HCT116 (cell line): ENCODE results near the gene OR10AG1. TPM values are rescaled to one million over a fixed set of nuclear protein-coding genes. Genes with fewer than 3 reads are reported as not detected.

Experiments used
- ATAC-seq: fragments of 200-7000 bp; cut with Tn5 transposase; 2 replicates; pipeline ENCODE4 v1.9.1; 2020; ENCODE audit warnings: mild to moderate bottlenecking, moderate library complexity
- BruUV-seq: library from RNA; stranded (reverse); fragments of 400-500 nt; replicated peaks from 2 replicates; lab custom pipeline; 2021; lab: Mats Ljungman, UMichigan
- CTCF ChIA-PET: fragments of 300-600 bp; sonication (Branson Sonifier 250); formaldehyde crosslinking; loops from one replicate; lab custom pipeline; 2021; ENCODE audit warnings: antibody characterized with exemption; lab: Charles Lee
- POLR2A ChIA-PET: fragments of 300-600, 350-600 bp; sonication (Branson Sonifier 250); formaldehyde crosslinking; loops from one replicate; lab custom pipeline; 2021; ENCODE audit warnings: antibody characterized with exemption; lab: Charles Lee
- RAD21 ChIA-PET, 2 experiments: fragments of 300-600 bp; sonication (Branson Sonifier 250); formaldehyde crosslinking; loops; one replicate each; lab custom pipeline; 2023; ENCODE audit warnings: low total read pairs in 2 of 2; ENCODE audit not compliant: uncharacterized antibody in 2 of 2, unreplicated experiment in 2 of 2, low non-redundant PET in 1 of 2; lab: Charles Lee
- DNase-seq: peaks from one replicate; pipeline ENCODE4 v3.0.0-alpha.2; 2010; ENCODE audit warnings: low read depth, low spot score
- H2AFZ ChIP-seq: fragments of 200-600 bp; shearing (Covaris generic), sonication (generic); 2 replicates; pipeline ENCODE4 v1.6.1; 2017; ENCODE audit warnings: low read depth, mixed run types, mixed read lengths, antibody characterized with exemption, low read length; ENCODE audit not compliant: poor library complexity, severe bottlenecking
- H3K27ac ChIP-seq: 2 replicates; pipeline ENCODE4 v1.5.1; 2012; ENCODE audit warnings: low read depth, low read length
- H3K27me3 ChIP-seq: fragments of 200-600 bp; sonication (generic); 2 replicates; pipeline ENCODE4 v1.6.1; 2016; ENCODE audit warnings: mixed run types, low read length, mixed read lengths; ENCODE audit not compliant: insufficient read depth
- H3K36me3 ChIP-seq, 2 experiments: fragments of 200-500 bp in 1 of 2; fragments of 200-600 bp in 1 of 2; sonication (Bioruptor generic) in 1 of 2; sonication (generic) in 1 of 2; 2 replicates each; pipeline versions ENCODE4 v1.5.1 to v1.6.1; 2014 to 2016; ENCODE audit warnings: low read length in 2 of 2, inconsistent platforms in 1 of 2, mixed read lengths in 1 of 2, mixed run types in 1 of 2; ENCODE audit not compliant: insufficient read depth in 2 of 2, control insufficient read depth in 1 of 2
- H3K4me1 ChIP-seq, 2 experiments: fragments of 200-600 bp in 1 of 2; sonication (generic) in 1 of 2; 2 replicates each; pipeline versions ENCODE4 v1.5.1 to v1.6.1; 2012 to 2017; ENCODE audit warnings: low read length in 2 of 2, inconsistent platforms in 1 of 2, mild to moderate bottlenecking in 1 of 2, mixed read lengths in 1 of 2, mixed run types in 1 of 2, moderate library complexity in 1 of 2; ENCODE audit not compliant: insufficient read depth in 2 of 2, control insufficient read depth in 1 of 2
- H3K4me2 ChIP-seq: fragments of 200-600 bp; sonication (generic); 2 replicates; pipeline ENCODE4 v1.6.1; 2017; ENCODE audit warnings: mixed run types, low read length, mixed read lengths
- H3K4me3 ChIP-seq, 2 experiments: fragments of 200-600 bp in 1 of 2; sonication (generic) in 1 of 2; replicated peaks in 1 of 2; 2 replicates each; pipeline ENCODE4 v1.5.1; 2011 to 2016; ENCODE audit warnings: low read length in 2 of 2, control low read depth in 1 of 2, low read depth in 1 of 2, mild to moderate bottlenecking in 1 of 2, mixed read lengths in 1 of 2, mixed run types in 1 of 2
- H3K79me2 ChIP-seq: fragments of 200-600 bp; sonication (generic); 2 replicates; pipeline ENCODE4 v1.6.1; 2017; ENCODE audit warnings: mild to moderate bottlenecking, mixed run types, low read length, moderate library complexity, mixed read lengths; ENCODE audit not compliant: insufficient read depth
- H3K9ac ChIP-seq: fragments of 200-600 bp; sonication (generic); 2 replicates; pipeline ENCODE4 v1.6.1; 2016; ENCODE audit warnings: low read length, mixed read lengths
- H3K9me2 ChIP-seq: fragments of 200-600 bp; sonication (generic), shearing (Covaris generic); 2 replicates; pipeline ENCODE4 v1.6.1; 2017; ENCODE audit warnings: mixed run types, mild to moderate bottlenecking, moderate library complexity; ENCODE audit not compliant: insufficient read depth
- H3K9me3 ChIP-seq, 2 experiments: fragments of 200-500 bp in 1 of 2; fragments of 200-600 bp in 1 of 2; sonication (Bioruptor generic) in 1 of 2; sonication (generic) in 1 of 2; 2 replicates each; pipeline ENCODE4 v1.6.1; 2014 to 2017; ENCODE audit warnings: low read length in 2 of 2, mixed read lengths in 2 of 2, inconsistent platforms in 1 of 2, low read depth in 1 of 2, mild to moderate bottlenecking in 1 of 2, mixed run types in 1 of 2, moderate library complexity in 1 of 2; ENCODE audit not compliant: control insufficient read depth in 1 of 2, insufficient read depth in 1 of 2
- H4K20me1 ChIP-seq: fragments of 200-600 bp; sonication (generic), shearing (Covaris generic); 2 replicates; pipeline ENCODE4 v1.6.1; 2017; ENCODE audit warnings: mixed run types, mild to moderate bottlenecking, moderate library complexity; ENCODE audit not compliant: insufficient read depth
- CBX3 ChIP-seq: IDR thresholded peaks from 2 replicates; pipeline ENCODE4 v1.6.1; 2012; ENCODE audit warnings: low read depth
- CEBPB ChIP-seq: IDR thresholded peaks from 2 replicates; pipeline ENCODE4 v1.6.1; 2012; ENCODE audit warnings: low read depth
- ELF1 ChIP-seq: IDR thresholded peaks from 2 replicates; pipeline ENCODE4 v1.6.1; 2012; ENCODE audit warnings: low read depth, borderline replicate concordance
- EZH2 ChIP-seq: fragments of 200-600 bp; sonication (generic); IDR thresholded peaks from 2 replicates; pipeline ENCODE4 v1.6.1; 2017; ENCODE audit warnings: antibody characterized with exemption, mixed run types
- EZH2phosphoT487 ChIP-seq: fragments of 200-600 bp; IDR thresholded peaks from 2 replicates; pipeline ENCODE4 v1.6.1; 2018; ENCODE audit warnings: antibody characterized with exemption, borderline replicate concordance
- FOSL1 ChIP-seq: IDR thresholded peaks from 2 replicates; pipeline ENCODE4 v1.6.1; 2012; ENCODE audit warnings: low read depth
- JUND ChIP-seq: IDR thresholded peaks from 2 replicates; pipeline ENCODE4 v1.6.1; 2012
- POLR2AphosphoS5 ChIP-seq: IDR thresholded peaks from 2 replicates; pipeline ENCODE4 v1.6.1; 2011; ENCODE audit warnings: mild to moderate bottlenecking, low read depth, low read length, moderate library complexity
- SIN3A ChIP-seq: IDR thresholded peaks from 2 replicates; pipeline ENCODE4 v1.6.1; 2012; ENCODE audit warnings: low read depth
- SP1 ChIP-seq: IDR thresholded peaks from 2 replicates; pipeline ENCODE4 v1.6.1; 2012; ENCODE audit warnings: low read depth
- intact Hi-C: fragments of 100-400 bp; cut with micrococcal nuclease; formaldehyde crosslinking; loops from 2 replicates; pipeline ENCODE4 v1.10.0; 2022
- total RNA-seq: library from RNA; stranded (reverse); gene quantifications from one replicate; pipeline ENCODE4 v1.2.1, GENCODE V29; 2021; ENCODE audit not compliant: unreplicated experiment
- TF ChIP-seq, protein P1 (sequence below), 3 experiments: fragments of 200-600 bp in 1 of 3; sonication (generic) in 1 of 3; IDR thresholded peaks in 2 of 3; conservative IDR thresholded peaks in 1 of 3; 2 replicates each; pipeline ENCODE4 v1.5.1; 2012 to 2017; ENCODE audit warnings: low read depth in 2 of 3, low read length in 2 of 3, antibody characterized with exemption in 1 of 3, borderline replicate concordance in 1 of 3, control low read depth in 1 of 3, mild to moderate bottlenecking in 1 of 3, mixed read lengths in 1 of 3, mixed run types in 1 of 3, moderate library complexity in 1 of 3; ENCODE audit not compliant: insufficient read depth in 1 of 3

OR10AG1 gene
- total RNA-seq, 1 experiment from 2014 or later: not detected

DNA sequence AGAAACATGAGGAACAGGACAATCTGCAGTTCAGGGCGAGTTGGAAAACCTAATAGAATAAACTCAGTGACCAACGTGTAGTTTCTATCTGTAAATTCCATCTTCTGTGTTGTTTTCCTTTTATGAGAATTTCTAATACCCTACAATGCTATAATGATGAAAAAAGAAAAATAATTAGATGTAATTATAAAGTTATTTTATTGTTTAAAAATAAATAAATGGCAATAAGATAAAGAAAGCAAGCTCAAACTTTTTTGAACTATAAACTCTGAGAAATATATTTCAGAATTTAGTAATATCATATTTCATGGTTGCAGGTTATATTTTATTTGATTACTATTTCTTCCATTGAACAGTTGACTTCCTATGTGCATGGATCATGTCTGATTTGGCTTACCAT, 33.4 kb downstream of the OR10AG1 start, which contains the start of gene OR5I1:
Gene OR5I1, minus strand, starts transcription at position 101 of the 400 bp plus-strand sequence. Its CDS starts 0 bp downstream, at position 101.
- Histone ChIP-seq H3K27ac (no peak within 1 kb of the TSS), H3K79me2 (no peaks in the 10 kb centered on the region), H3K9me2 (no peaks in the 10 kb centered on the region), H3K4me1 (no peaks in the 10 kb centered on the region), H3K9ac (no peak within 1 kb of the TSS), H3K27me3 (no peaks in the 10 kb centered on the region), H3K4me3 (no peak within 1 kb of the TSS), H3K36me3 (no peaks in the 10 kb centered on the region), H4K20me1 (no peaks in the 10 kb centered on the region), H2AFZ (no peak within 1 kb of the TSS), H3K9me3 (peaks cover 0 to 11% of the 10 kb centered on the region in 2 experiments; a peak in 2 of 4 replicates), H3K4me2 (no peak within 1 kb of the TSS)
- DNase-seq: no peak
- TF ChIP-seq EZH2phosphoT487 (no peak), POLR2AphosphoS5 (no peak), SIN3A (no peak), CBX3 (no peak), FOSL1 (no peak), EZH2 (no peak), SP1 (no peak), CEBPB (no peak), JUND (no peak)
- TF ChIP-seq, protein P1, sequence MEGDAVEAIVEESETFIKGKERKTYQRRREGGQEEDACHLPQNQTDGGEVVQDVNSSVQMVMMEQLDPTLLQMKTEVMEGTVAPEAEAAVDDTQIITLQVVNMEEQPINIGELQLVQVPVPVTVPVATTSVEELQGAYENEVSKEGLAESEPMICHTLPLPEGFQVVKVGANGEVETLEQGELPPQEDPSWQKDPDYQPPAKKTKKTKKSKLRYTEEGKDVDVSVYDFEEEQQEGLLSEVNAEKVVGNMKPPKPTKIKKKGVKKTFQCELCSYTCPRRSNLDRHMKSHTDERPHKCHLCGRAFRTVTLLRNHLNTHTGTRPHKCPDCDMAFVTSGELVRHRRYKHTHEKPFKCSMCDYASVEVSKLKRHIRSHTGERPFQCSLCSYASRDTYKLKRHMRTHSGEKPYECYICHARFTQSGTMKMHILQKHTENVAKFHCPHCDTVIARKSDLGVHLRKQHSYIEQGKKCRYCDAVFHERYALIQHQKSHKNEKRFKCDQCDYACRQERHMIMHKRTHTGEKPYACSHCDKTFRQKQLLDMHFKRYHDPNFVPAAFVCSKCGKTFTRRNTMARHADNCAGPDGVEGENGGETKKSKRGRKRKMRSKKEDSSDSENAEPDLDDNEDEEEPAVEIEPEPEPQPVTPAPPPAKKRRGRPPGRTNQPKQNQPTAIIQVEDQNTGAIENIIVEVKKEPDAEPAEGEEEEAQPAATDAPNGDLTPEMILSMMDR (IDR thresholded peaks at IDR 0.05 in 2 of 3, conservative IDR thresholded peaks at IDR 0.05 in 1 of 3; ENCODE audit: borderline replicate concordance in 1 of 3, insufficient read depth in 1 of 3, low read depth in 2 of 3, low read length in 2 of 3): no peak
- ChIA-PET CTCF (no interaction called here), POLR2A (no interaction called here), RAD21 (no interaction called here)
- intact Hi-C loops: no loop called here
- no peak for ATAC-seq
- no TSS peak for BruUV-seq

DNA sequence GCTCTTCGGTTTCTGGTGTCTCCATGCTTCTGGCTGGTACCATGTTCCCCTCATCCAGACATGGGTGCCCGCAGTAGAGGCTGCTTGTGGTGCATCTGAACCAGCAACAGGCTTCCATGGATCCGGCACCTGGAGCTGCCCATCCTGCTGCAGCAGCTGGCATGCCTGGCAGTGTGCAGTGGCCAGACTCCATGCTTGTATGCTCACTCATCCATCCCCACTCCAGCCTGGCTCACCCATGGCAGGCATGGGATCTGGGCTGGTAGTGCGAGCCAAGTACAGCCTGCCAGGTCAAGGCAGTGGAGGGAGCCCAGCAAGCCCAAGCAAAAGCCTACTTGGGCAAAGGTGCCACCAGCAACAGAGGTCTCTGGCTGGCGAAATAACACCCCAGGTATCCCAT, 49.2 kb downstream of the OR10AG1 start:
- Histone ChIP-seq H3K27ac (no peak overlapping the region), H3K9me2 (no peaks in the 10 kb centered on the region), H2AFZ (no peak overlapping the region), H3K9me3 (peaks cover 0 to 11% of the 10 kb centered on the region in 2 experiments; a peak in 2 of 4 replicates), H3K27me3 (no peaks in the 10 kb centered on the region), H3K4me2 (no peak overlapping the region), H3K36me3 (no peaks in the 10 kb centered on the region), H3K79me2 (no peaks in the 10 kb centered on the region), H3K9ac (no peak overlapping the region), H3K4me3 (no peak overlapping the region), H4K20me1 (no peaks in the 10 kb centered on the region), H3K4me1 (no peaks in the 10 kb centered on the region)
- RAD21 ChIA-PET: no interaction called here
- TF ChIP-seq ELF1 (no peak), POLR2AphosphoS5 (no peak), FOSL1 (no peak)
- ATAC-seq: no peak
- CTCF ChIA-PET: no interaction called here
- BruUV-seq: no TSS peak
- POLR2A ChIA-PET: no interaction called here
- DNase-seq: no peak
- intact Hi-C loops: no loop called here
